ENCODE data around the gene TFRC.
"Not testable (repeated sequence)": the region's sequence is repeated elsewhere in the genome, so short reads cannot be mapped to it uniquely, and the experiment has no call there.

- TF ChIP-seq MAX (IDR thresholded peaks at IDR 0.05); POLR2A (IDR thresholded peaks at IDR 0.05; ENCODE audit: borderline replicate concordance, extremely low read depth, insufficient read depth, insufficient read length); CTCF (IDR thresholded peaks at IDR 0.05 in 2 of 3, conservative IDR thresholded peaks at IDR 0.05 in 1 of 3; ENCODE audit: borderline replicate concordance in 1 of 3, insufficient read depth in 1 of 3, low read depth in 2 of 3, low read length in 2 of 3): not testable (repeated sequence)
These were observed 77.4 kb downstream of the TFRC start for GRCh38 chr3:196004359-196005052.
